ENCODE measurements around the gene RERE.

- TF ChIP-seq, protein P1, sequence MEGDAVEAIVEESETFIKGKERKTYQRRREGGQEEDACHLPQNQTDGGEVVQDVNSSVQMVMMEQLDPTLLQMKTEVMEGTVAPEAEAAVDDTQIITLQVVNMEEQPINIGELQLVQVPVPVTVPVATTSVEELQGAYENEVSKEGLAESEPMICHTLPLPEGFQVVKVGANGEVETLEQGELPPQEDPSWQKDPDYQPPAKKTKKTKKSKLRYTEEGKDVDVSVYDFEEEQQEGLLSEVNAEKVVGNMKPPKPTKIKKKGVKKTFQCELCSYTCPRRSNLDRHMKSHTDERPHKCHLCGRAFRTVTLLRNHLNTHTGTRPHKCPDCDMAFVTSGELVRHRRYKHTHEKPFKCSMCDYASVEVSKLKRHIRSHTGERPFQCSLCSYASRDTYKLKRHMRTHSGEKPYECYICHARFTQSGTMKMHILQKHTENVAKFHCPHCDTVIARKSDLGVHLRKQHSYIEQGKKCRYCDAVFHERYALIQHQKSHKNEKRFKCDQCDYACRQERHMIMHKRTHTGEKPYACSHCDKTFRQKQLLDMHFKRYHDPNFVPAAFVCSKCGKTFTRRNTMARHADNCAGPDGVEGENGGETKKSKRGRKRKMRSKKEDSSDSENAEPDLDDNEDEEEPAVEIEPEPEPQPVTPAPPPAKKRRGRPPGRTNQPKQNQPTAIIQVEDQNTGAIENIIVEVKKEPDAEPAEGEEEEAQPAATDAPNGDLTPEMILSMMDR (IDR thresholded peaks at IDR 0.05): no peak
- TF ChIP-seq POLR2A (IDR thresholded peaks at IDR 0.05): no peak
These were observed 69.3 kb downstream of the RERE start for GRCh38 chr1:8747879-8748825.

All from heart left ventricle (tissue), 13 donors.